OCI-LY7 (cell line): ENCODE data around the gene SDK2. TPM values are rescaled to one million over a fixed set of nuclear protein-coding genes. Genes with fewer than 3 reads are reported as not detected.
A peak's percentile ranks its signal among the peaks of the same experiment; 100 is the strongest.

Experiments
- BruUV-seq: library from RNA; stranded (reverse); fragments of 400-500 nt; replicated peaks from 2 replicates; lab custom pipeline; 2021; lab: Mats Ljungman, UMichigan
- CTCF ChIA-PET: fragments of 300-600 bp; sonication (Branson Sonifier 250); formaldehyde crosslinking; loops from one replicate; lab custom pipeline; 2022; ENCODE audit warnings: antibody characterized with exemption; ENCODE audit not compliant: unreplicated experiment; lab: Charles Lee
- POLR2A ChIA-PET: fragments of 300-600 bp; sonication (Branson Sonifier 250); formaldehyde crosslinking; loops from one replicate; lab custom pipeline; 2022; ENCODE audit warnings: antibody characterized with exemption; lab: Charles Lee
- DNase-seq: peaks from one replicate; pipeline ENCODE4 v3.0.0-alpha.2; 2015; ENCODE audit warnings: low spot score
- H2AFZ ChIP-seq: fragments of 200-600 bp; sonication (generic), shearing (Covaris generic); 2 replicates; pipeline ENCODE4 v1.6.1; 2014; ENCODE audit warnings: mild to moderate bottlenecking, antibody characterized with exemption, low read length, moderate library complexity
- H3K27ac ChIP-seq: fragments of 200-600 bp; sonication (generic); 2 replicates; pipeline ENCODE4 v1.5.1; 2014; ENCODE audit warnings: mixed run types, low read depth, mild to moderate bottlenecking, moderate library complexity, low read length, inconsistent platforms; ENCODE audit not compliant: poor library complexity, severe bottlenecking
- H3K36me3 ChIP-seq: fragments of 200-600 bp; sonication (generic); 2 replicates; pipeline ENCODE4 v1.6.1; 2014; ENCODE audit warnings: mild to moderate bottlenecking, antibody characterized with exemption, low read length, moderate library complexity, mixed read lengths; ENCODE audit not compliant: insufficient read depth
- H3K4me1 ChIP-seq: fragments of 200-600 bp; sonication (generic); 2 replicates; pipeline ENCODE4 v1.5.1; 2014; ENCODE audit warnings: mild to moderate bottlenecking, low read length; ENCODE audit not compliant: insufficient read depth, poor library complexity, severe bottlenecking
- H3K4me2 ChIP-seq: fragments of 200-600 bp; sonication (generic); 2 replicates; pipeline ENCODE4 v1.6.1; 2014; ENCODE audit warnings: mild to moderate bottlenecking, low read length
- H3K4me3 ChIP-seq: fragments of 200-600 bp; sonication (generic); 2 replicates; pipeline ENCODE4 v1.5.1; 2014; ENCODE audit warnings: mild to moderate bottlenecking, low read depth, low read length; ENCODE audit not compliant: poor library complexity, severe bottlenecking
- H3K79me2 ChIP-seq: fragments of 200-600 bp; sonication (generic); 2 replicates; pipeline ENCODE4 v1.6.1; 2016; ENCODE audit warnings: low read depth, mild to moderate bottlenecking, low read length, moderate library complexity, mixed read lengths; ENCODE audit not compliant: insufficient read depth
- H3K9me2 ChIP-seq: fragments of 200-600 bp; sonication (generic); 2 replicates; pipeline ENCODE4 v1.6.1; 2016; ENCODE audit warnings: mild to moderate bottlenecking, low read length, mixed read lengths; ENCODE audit not compliant: insufficient read depth
- H3K9me3 ChIP-seq: fragments of 200-600 bp; sonication (generic); 2 replicates; pipeline ENCODE4 v1.6.1; 2014; ENCODE audit warnings: mild to moderate bottlenecking, mixed run types, low read length, mixed read lengths
- H4K20me1 ChIP-seq: fragments of 200-600 bp; sonication (generic); 2 replicates; pipeline ENCODE4 v1.6.1; 2014; ENCODE audit warnings: mild to moderate bottlenecking, antibody characterized with exemption, low read length, moderate library complexity, mixed read lengths; ENCODE audit not compliant: insufficient read depth
- EZH2phosphoT487 ChIP-seq: fragments of 200-600 bp; sonication (generic); IDR thresholded peaks from 2 replicates; pipeline ENCODE4 v1.6.1; 2018; ENCODE audit warnings: low read depth, borderline replicate concordance, mild to moderate bottlenecking, mixed run types, antibody characterized with exemption, low read length, moderate library complexity, mixed read lengths
- intact Hi-C: fragments of 100-400 bp; cut with micrococcal nuclease; formaldehyde crosslinking; loops from one replicate; pipeline ENCODE4 v1.10.0; 2022; ENCODE audit not compliant: unreplicated experiment
- total RNA-seq, 2 experiments: library from RNA; depleted of rRNA in 1 of 2; stranded (reverse); fragments of >200 nt in 1 of 2; shearing (Covaris generic) in 1 of 2; gene quantifications; 2 replicates each; pipeline ENCODE4 v1.2.3, GENCODE V29; 2014 to 2022
- TF ChIP-seq, protein P1 (sequence below): fragments of 200-600 bp; sonication (generic); conservative IDR thresholded peaks from 2 replicates; pipeline ENCODE4 v1.5.1; 2014; ENCODE audit warnings: mild to moderate bottlenecking, antibody characterized with exemption, low read length, moderate library complexity, mixed read lengths

The SDK2 gene
- total RNA-seq, 2 experiments from 2014 or later, result 0.32 to 1.8 TPM

DNA sequence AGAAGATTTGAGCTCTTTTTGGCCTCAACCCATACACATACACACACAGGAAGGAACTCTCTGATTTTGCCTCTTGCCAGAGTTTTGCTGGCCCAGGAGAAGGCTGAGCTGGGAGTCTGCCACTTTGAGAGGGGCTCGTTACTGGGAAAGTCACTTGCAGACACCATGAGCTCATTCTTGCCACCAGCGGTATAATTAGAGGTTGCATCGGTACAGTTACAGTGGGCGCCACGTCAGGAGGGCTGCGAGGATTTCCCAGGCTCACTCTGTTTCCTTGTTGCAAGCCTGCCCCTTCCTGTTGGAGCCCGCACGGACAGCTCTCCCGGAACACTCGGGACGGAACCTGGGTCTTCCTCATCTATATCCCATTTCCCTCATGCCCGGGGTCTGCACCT, 3.1 kb upstream of the SDK2 start:
- Histone ChIP-seq H3K9me3 (no peaks in the 10 kb centered on the region), H4K20me1 (no peaks in the 10 kb centered on the region), H3K9me2 (no peaks in the 10 kb centered on the region), H3K36me3 (no peaks in the 10 kb centered on the region), H2AFZ (no peak overlapping the region), H3K27ac (no peak overlapping the region), H3K4me2 (no peak overlapping the region), H3K4me1 (no peaks in the 10 kb centered on the region), H3K79me2 (no peaks in the 10 kb centered on the region), H3K4me3 (no peak overlapping the region)
- ChIA-PET POLR2A (interaction anchor here (0.9 kb wide), 1 partner anchor 57 kb away, joined by 7 read pairs; no protein-coding TSS in a partner anchor), CTCF (interaction anchor here (0.6 to 1.9 kb wide), 2 partner anchors 62 to 516 kb away, joined by 3 to 6 read pairs; no protein-coding TSS in a partner anchor)
- BruUV-seq, result no TSS peak
- TF ChIP-seq, protein P1, sequence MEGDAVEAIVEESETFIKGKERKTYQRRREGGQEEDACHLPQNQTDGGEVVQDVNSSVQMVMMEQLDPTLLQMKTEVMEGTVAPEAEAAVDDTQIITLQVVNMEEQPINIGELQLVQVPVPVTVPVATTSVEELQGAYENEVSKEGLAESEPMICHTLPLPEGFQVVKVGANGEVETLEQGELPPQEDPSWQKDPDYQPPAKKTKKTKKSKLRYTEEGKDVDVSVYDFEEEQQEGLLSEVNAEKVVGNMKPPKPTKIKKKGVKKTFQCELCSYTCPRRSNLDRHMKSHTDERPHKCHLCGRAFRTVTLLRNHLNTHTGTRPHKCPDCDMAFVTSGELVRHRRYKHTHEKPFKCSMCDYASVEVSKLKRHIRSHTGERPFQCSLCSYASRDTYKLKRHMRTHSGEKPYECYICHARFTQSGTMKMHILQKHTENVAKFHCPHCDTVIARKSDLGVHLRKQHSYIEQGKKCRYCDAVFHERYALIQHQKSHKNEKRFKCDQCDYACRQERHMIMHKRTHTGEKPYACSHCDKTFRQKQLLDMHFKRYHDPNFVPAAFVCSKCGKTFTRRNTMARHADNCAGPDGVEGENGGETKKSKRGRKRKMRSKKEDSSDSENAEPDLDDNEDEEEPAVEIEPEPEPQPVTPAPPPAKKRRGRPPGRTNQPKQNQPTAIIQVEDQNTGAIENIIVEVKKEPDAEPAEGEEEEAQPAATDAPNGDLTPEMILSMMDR, result no peak
- no peak for TF ChIP-seq EZH2phosphoT487
- DNase-seq, result no peak
- intact Hi-C loops, result loop anchor here (5.0 to 10.0 kb wide), 3 partner anchors 195 to 528 kb away; no protein-coding TSS in a partner anchor

DNA sequence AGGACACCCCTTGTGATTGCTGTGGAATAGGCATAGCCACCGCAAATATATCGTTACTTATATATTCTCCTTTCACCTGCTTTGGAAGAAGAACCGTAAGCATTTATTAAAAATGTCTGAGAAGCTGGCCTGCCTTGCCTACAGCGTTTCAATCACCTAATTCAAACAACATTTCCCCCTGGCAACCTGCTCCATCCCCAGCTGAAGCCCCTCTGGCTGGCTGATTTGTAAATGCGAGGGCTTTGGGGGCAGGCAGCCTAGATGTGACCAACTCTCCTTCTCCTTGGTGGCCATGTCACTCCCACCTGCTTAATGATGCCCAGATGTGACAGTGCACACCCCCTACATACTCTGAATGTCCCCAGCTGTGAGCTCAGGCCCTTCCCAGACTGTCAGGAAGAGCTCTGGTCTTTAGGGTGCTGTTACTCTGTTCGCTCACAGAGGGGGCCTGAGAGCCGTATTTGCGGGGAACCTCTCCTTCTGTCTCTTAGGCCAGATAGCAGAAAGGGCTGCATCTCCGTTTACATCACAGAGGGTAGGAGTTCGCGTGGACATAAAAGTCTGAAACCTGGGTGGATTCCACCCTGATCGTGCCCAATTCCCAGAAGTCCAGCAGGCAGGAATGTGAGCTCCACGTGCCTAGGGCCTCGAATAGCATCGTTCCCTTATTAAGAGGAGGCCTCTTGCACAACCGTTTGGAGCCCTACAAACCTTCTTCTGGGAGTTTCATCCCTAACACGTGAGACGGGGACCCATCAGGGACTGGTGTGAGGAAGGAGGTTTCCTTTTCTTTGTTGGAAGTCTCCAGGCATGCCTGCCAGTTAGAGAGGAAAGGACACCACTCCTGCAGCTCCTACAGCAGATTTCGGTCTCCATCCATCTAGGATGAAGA, 2.4 kb upstream of the SDK2 start:
- Histone ChIP-seq H3K79me2 (no peaks in the 10 kb centered on the region), H3K36me3 (no peaks in the 10 kb centered on the region), H3K9me3 (no peaks in the 10 kb centered on the region), H3K4me2 (no peak overlapping the region), H3K4me1 (peaks cover 6% of the 10 kb centered on the region), H3K4me3 (no peak overlapping the region), H3K27ac (no peak overlapping the region), H3K9me2 (no peaks in the 10 kb centered on the region), H4K20me1 (no peaks in the 10 kb centered on the region), H2AFZ (no peak overlapping the region)
- intact Hi-C loops, result loop anchor here (5.0 to 10.0 kb wide), 3 partner anchors 196 to 528 kb away; no protein-coding TSS in a partner anchor
- TF ChIP-seq, protein P1, result peak; percentile 72
- TF ChIP-seq EZH2phosphoT487, result no peak
- BruUV-seq, result no TSS peak
- CTCF ChIA-PET, result interaction anchor here (1.0 to 1.9 kb wide), 3 partner anchors 10 to 64 kb away, joined by 3 to 6 read pairs (median 5); no protein-coding TSS in a partner anchor
- DNase-seq, result peak; percentile 69
- POLR2A ChIA-PET, result interaction anchor here (0.5 to 0.9 kb wide), 2 partner anchors 56 to 277 kb away, joined by 4 to 7 read pairs; no protein-coding TSS in a partner anchor
